ENCODE results near the gene TEX35.
A peak's percentile ranks its signal among the peaks of the same experiment; 100 is the strongest.

TEX35 gene

GRCh38 chr1:178536844-178537371, 24.0 kb downstream of the TEX35 start:
- peak; percentile 96 to 97 for DNase-seq (ENCODE audit: low read depth in 2 of 2)
- no peak overlapping the region for H3K4me3 ChIP-seq (replicated peaks in 1 of 2; ENCODE audit: low read depth in 2 of 2, low read length in 2 of 2)
- TF ChIP-seq, protein P1, sequence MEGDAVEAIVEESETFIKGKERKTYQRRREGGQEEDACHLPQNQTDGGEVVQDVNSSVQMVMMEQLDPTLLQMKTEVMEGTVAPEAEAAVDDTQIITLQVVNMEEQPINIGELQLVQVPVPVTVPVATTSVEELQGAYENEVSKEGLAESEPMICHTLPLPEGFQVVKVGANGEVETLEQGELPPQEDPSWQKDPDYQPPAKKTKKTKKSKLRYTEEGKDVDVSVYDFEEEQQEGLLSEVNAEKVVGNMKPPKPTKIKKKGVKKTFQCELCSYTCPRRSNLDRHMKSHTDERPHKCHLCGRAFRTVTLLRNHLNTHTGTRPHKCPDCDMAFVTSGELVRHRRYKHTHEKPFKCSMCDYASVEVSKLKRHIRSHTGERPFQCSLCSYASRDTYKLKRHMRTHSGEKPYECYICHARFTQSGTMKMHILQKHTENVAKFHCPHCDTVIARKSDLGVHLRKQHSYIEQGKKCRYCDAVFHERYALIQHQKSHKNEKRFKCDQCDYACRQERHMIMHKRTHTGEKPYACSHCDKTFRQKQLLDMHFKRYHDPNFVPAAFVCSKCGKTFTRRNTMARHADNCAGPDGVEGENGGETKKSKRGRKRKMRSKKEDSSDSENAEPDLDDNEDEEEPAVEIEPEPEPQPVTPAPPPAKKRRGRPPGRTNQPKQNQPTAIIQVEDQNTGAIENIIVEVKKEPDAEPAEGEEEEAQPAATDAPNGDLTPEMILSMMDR (IDR thresholded peaks at IDR 0.05; ENCODE audit: low read depth, low read length): no peak

GRCh38 chr1:178537382-178538090, 24.6 kb downstream of the TEX35 start:
- TF ChIP-seq, protein P1 (IDR thresholded peaks at IDR 0.05; ENCODE audit: low read depth, low read length): no peak
- DNase-seq (ENCODE audit: low read depth in 2 of 2): no peak

GRCh38 chr1:178538192-178538916, 25.4 kb downstream of the TEX35 start:
- H3K4me3 ChIP-seq (replicated peaks in 1 of 2; ENCODE audit: low read depth in 2 of 2, low read length in 2 of 2): no peak overlapping the region
- TF ChIP-seq, protein P1 (IDR thresholded peaks at IDR 0.05; ENCODE audit: low read depth, low read length): no peak
- peak; percentile 66 to 77 for DNase-seq (ENCODE audit: low read depth in 2 of 2)

More at GRCh38 chr1:178537382-178538090, 24.6 kb downstream of the TEX35 start:
- H3K4me3 ChIP-seq (replicated peaks in 1 of 2; ENCODE audit: low read depth in 2 of 2, low read length in 2 of 2): no peak overlapping the region

DNA sequence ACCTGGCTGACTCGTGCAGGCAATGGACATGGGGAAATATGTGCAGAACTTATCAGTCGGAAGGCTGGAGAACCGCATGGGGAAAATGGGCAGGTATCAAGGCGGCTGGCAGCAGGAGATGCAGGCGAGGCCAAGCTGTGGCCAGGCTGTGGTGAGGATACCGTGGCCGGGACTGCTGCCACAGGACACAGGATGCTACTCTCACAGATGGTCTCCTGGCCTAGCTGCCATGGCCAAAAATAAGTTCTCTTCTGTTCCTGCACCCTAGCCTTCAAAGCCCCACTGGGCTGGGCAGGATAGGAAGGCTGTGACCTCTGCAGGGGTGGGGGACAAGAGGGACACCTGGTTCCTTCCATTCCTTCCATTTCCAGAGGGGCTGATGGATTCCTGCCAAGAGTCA, 26.4 kb downstream of the TEX35 start:
- no peak overlapping the region for H3K4me3 ChIP-seq (replicated peaks in 1 of 2; ENCODE audit: low read depth in 2 of 2, low read length in 2 of 2)
- TF ChIP-seq, protein P1 (IDR thresholded peaks at IDR 0.05; ENCODE audit: low read depth, low read length): no peak
- peak in 1 of 2 donors; percentile 12 for DNase-seq (ENCODE audit: low read depth in 2 of 2)

DNA sequence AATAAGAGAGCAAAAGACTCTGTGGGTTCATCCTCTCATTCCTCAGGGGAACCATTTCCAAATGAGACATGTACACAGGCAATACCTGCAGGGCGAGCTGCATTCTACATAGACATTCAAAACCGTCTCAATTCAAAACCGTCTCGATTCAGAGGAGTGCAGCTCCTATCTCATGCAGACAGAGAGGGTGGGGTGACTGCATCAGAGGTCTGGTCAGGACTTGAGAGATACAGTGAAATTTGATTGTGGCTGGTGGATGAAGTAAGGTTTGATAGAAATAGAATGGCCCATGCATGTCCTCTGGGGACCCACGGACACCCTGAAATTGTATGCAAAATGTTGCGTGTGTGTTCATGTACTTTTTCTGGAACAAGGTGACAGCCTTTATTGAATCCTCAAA, 27.3 kb downstream of the TEX35 start:
- H3K4me3 ChIP-seq (replicated peaks in 1 of 2; ENCODE audit: low read depth in 2 of 2, low read length in 2 of 2): no peak overlapping the region
- no peak for DNase-seq (ENCODE audit: low read depth in 2 of 2)
- TF ChIP-seq, protein P1 (IDR thresholded peaks at IDR 0.05; ENCODE audit: low read depth, low read length): no peak

- peak; percentile 68 to 80 for DNase-seq (ENCODE audit: low read depth in 2 of 2)
- no peak overlapping the region for H3K4me3 ChIP-seq (replicated peaks in 1 of 2; ENCODE audit: low read depth in 2 of 2, low read length in 2 of 2)
- TF ChIP-seq, protein P1 (IDR thresholded peaks at IDR 0.05; ENCODE audit: low read depth, low read length): no peak
Observed at GRCh38 chr1:178540646-178541045, 27.7 kb downstream of the TEX35 start.

All from cardiac fibroblast (primary cell).